ENCODE measurements around the gene SMARCA2. TPM values are rescaled to one million over a fixed set of nuclear protein-coding genes. Genes with fewer than 3 reads are reported as not detected.

SMARCA2 gene
- total and polyA plus RNA-seq, 4 donors = 18.8 to 67.0 (median 41.1) TPM

DNA sequence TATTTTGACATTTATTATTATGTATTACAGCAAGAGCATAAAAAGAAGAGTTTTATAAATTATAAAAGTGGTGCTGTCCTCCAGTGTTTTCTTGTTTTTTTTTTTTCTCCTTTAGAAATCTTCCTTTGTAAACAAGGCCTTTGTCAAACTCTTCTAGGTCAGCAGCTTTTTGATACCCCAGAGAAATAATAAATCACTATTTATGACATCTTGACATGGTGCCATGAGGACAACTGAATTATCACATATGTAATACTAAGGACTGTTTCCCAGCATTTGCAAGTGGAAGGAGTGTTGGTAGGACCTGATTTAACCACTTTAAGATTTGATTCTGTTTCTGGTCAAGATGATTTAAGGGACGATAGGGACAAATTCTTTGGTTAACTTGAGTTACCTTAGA lies 4.6 kb downstream of the SMARCA2 start:
- Histone ChIP-seq H3K27ac (ENCODE audit: low read depth in 1 of 2, low read length in 2 of 2) (no peak overlapping the region), H3K4me3 (ENCODE audit: low read depth in 1 of 3, low read length in 3 of 3) (no peak overlapping the region), H3K9me3 (ENCODE audit: control insufficient read depth in 4 of 4, low read length in 3 of 4) (no peaks in the 10 kb centered on the region), H3K27me3 (ENCODE audit: control insufficient read depth in 4 of 4, insufficient read depth in 4 of 4, low read length in 3 of 4) (no peaks in the 10 kb centered on the region), H3K4me1 (ENCODE audit: control insufficient read depth in 4 of 4, insufficient read depth in 4 of 4, low read length in 3 of 4) (peaks cover 6 to 55% (median 26%) of the 10 kb centered on the region in 4 donors), H3K36me3 (ENCODE audit: control insufficient read depth in 4 of 4, insufficient read depth in 3 of 4, low read depth in 1 of 4, low read length in 3 of 4) (no peaks in the 10 kb centered on the region), H3K9ac (ENCODE audit: low read depth in 1 of 2, low read length in 2 of 2) (no peak overlapping the region)
- DNase-seq (ENCODE audit: low spot score) = no peak
- TF ChIP-seq FOXA2 (IDR thresholded peaks at IDR 0.05) (no peak), HNF4G (IDR thresholded peaks at IDR 0.05) (no peak), RXRA (IDR thresholded peaks at IDR 0.05) (no peak), FOXA1 (IDR thresholded peaks at IDR 0.05) (no peak), YY1 (IDR thresholded peaks at IDR 0.05) (no peak), RAD21 (IDR thresholded peaks at IDR 0.05) (no peak), HNF4A (conservative IDR thresholded peaks at IDR 0.05) (no peak), JUND (IDR thresholded peaks at IDR 0.05) (no peak), GABPA (IDR thresholded peaks at IDR 0.05 in 1 of 2, conservative IDR thresholded peaks at IDR 0.05 in 1 of 2) (no peak)
- TF ChIP-seq, protein P1, sequence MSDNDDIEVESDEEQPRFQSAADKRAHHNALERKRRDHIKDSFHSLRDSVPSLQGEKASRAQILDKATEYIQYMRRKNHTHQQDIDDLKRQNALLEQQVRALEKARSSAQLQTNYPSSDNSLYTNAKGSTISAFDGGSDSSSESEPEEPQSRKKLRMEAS (IDR thresholded peaks at IDR 0.05) = no peak
- TF ChIP-seq, protein P2, sequence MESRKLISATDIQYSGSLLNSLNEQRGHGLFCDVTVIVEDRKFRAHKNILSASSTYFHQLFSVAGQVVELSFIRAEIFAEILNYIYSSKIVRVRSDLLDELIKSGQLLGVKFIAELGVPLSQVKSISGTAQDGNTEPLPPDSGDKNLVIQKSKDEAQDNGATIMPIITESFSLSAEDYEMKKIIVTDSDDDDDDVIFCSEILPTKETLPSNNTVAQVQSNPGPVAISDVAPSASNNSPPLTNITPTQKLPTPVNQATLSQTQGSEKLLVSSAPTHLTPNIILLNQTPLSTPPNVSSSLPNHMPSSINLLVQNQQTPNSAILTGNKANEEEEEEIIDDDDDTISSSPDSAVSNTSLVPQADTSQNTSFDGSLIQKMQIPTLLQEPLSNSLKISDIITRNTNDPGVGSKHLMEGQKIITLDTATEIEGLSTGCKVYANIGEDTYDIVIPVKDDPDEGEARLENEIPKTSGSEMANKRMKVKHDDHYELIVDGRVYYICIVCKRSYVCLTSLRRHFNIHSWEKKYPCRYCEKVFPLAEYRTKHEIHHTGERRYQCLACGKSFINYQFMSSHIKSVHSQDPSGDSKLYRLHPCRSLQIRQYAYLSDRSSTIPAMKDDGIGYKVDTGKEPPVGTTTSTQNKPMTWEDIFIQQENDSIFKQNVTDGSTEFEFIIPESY (IDR thresholded peaks at IDR 0.05) = no peak
- TF ChIP-seq, protein P3, sequence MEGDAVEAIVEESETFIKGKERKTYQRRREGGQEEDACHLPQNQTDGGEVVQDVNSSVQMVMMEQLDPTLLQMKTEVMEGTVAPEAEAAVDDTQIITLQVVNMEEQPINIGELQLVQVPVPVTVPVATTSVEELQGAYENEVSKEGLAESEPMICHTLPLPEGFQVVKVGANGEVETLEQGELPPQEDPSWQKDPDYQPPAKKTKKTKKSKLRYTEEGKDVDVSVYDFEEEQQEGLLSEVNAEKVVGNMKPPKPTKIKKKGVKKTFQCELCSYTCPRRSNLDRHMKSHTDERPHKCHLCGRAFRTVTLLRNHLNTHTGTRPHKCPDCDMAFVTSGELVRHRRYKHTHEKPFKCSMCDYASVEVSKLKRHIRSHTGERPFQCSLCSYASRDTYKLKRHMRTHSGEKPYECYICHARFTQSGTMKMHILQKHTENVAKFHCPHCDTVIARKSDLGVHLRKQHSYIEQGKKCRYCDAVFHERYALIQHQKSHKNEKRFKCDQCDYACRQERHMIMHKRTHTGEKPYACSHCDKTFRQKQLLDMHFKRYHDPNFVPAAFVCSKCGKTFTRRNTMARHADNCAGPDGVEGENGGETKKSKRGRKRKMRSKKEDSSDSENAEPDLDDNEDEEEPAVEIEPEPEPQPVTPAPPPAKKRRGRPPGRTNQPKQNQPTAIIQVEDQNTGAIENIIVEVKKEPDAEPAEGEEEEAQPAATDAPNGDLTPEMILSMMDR (IDR thresholded peaks at IDR 0.05; ENCODE audit: low read depth, low read length, missing input control) = no peak
- 80% methylated on average over 1 of the region's 1 CpG for WGBS

DNA sequence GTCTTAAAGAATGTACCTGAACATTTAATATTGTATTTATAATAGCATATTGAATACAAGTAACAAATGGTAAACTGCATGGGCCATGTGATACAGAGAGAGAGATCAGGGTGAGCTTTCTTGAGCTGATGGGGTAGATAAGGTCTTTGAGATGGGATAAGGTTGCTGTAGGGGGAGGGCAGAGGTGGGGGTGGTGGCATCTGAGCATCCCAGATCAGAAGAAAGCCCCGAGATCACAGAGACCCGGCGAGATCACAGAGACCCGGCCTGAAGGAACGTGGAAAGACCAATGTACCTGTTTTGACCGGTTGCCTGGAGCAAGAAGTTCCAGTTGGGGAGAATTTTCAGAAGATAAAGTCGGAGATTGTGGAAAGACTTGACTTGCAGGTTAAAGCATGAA lies 6.6 kb downstream of the SMARCA2 start:
- H3K27me3 ChIP-seq (ENCODE audit: control insufficient read depth in 4 of 4, insufficient read depth in 4 of 4, low read length in 3 of 4) = no peaks in the 10 kb centered on the region
- no peak for DNase-seq (ENCODE audit: low spot score)
- H3K27ac ChIP-seq (ENCODE audit: low read depth in 1 of 2, low read length in 2 of 2) = no peak overlapping the region
- TF ChIP-seq, protein P4, sequence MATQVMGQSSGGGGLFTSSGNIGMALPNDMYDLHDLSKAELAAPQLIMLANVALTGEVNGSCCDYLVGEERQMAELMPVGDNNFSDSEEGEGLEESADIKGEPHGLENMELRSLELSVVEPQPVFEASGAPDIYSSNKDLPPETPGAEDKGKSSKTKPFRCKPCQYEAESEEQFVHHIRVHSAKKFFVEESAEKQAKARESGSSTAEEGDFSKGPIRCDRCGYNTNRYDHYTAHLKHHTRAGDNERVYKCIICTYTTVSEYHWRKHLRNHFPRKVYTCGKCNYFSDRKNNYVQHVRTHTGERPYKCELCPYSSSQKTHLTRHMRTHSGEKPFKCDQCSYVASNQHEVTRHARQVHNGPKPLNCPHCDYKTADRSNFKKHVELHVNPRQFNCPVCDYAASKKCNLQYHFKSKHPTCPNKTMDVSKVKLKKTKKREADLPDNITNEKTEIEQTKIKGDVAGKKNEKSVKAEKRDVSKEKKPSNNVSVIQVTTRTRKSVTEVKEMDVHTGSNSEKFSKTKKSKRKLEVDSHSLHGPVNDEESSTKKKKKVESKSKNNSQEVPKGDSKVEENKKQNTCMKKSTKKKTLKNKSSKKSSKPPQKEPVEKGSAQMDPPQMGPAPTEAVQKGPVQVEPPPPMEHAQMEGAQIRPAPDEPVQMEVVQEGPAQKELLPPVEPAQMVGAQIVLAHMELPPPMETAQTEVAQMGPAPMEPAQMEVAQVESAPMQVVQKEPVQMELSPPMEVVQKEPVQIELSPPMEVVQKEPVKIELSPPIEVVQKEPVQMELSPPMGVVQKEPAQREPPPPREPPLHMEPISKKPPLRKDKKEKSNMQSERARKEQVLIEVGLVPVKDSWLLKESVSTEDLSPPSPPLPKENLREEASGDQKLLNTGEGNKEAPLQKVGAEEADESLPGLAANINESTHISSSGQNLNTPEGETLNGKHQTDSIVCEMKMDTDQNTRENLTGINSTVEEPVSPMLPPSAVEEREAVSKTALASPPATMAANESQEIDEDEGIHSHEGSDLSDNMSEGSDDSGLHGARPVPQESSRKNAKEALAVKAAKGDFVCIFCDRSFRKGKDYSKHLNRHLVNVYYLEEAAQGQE (IDR thresholded peaks at IDR 0.05) = no peak
- TF ChIP-seq, protein P3 (IDR thresholded peaks at IDR 0.05; ENCODE audit: low read depth, low read length, missing input control) = no peak
- TF ChIP-seq FOXA2 (IDR thresholded peaks at IDR 0.05) = no peak
- TF ChIP-seq FOXA1 (IDR thresholded peaks at IDR 0.05) = no peak
- TF ChIP-seq EGR1 (IDR thresholded peaks at IDR 0.05; ENCODE audit: low read depth in 2 of 2) = no peak
- TF ChIP-seq, protein P5, sequence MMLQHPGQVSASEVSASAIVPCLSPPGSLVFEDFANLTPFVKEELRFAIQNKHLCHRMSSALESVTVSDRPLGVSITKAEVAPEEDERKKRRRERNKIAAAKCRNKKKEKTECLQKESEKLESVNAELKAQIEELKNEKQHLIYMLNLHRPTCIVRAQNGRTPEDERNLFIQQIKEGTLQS (IDR thresholded peaks at IDR 0.05) = no peak
- TF ChIP-seq HNF4A (conservative IDR thresholded peaks at IDR 0.05) = no peak
- H3K36me3 ChIP-seq (ENCODE audit: control insufficient read depth in 4 of 4, insufficient read depth in 3 of 4, low read depth in 1 of 4, low read length in 3 of 4) = no peaks in the 10 kb centered on the region
- no peaks in the 10 kb centered on the region for H3K9me3 ChIP-seq (ENCODE audit: control insufficient read depth in 4 of 4, low read length in 3 of 4)
- H3K9ac ChIP-seq (ENCODE audit: low read depth in 1 of 2, low read length in 2 of 2) = no peak overlapping the region
- H3K4me3 ChIP-seq (ENCODE audit: low read depth in 1 of 3, low read length in 3 of 3) = no peak overlapping the region
- WGBS = 85% methylated on average over 7 of the region's 7 CpGs
- peaks cover 6 to 67% (median 26%) of the 10 kb centered on the region in 4 donors for H3K4me1 ChIP-seq (ENCODE audit: control insufficient read depth in 4 of 4, insufficient read depth in 4 of 4, low read length in 3 of 4)

Data from liver (tissue), 9 donors.